Spleen (tissue), 7 donors: ENCODE measurements around the gene CARD16.

Experiments used
- CTCF ChIP-seq, 11 experiments: fragments of 200-600 bp in 7 of 11; fragments of 450-650 bp in 4 of 11; sonication (generic) in 4 of 11; IDR thresholded peaks in 8 of 11; conservative IDR thresholded peaks in 3 of 11; 1 replicate in 7 of 11; 2 replicates in 4 of 11; pipeline versions ENCODE4 v1.4.0 to v1.8.0; 2016 to 2021; ENCODE audit warnings: antibody characterized with exemption in 11 of 11, inconsistent platforms in 4 of 11, mild to moderate bottlenecking in 1 of 11
- POLR2A ChIP-seq, 3 donors: fragments of 450-650 bp; IDR thresholded peaks; one replicate each; pipeline ENCODE4 v1.5.1; 2017; ENCODE audit warnings: antibody characterized with exemption in 3 of 3, mild to moderate bottlenecking in 1 of 3
- POLR2AphosphoS5 ChIP-seq, 3 donors: sonication (generic); formaldehyde crosslinking; IDR thresholded peaks; one replicate each; pipeline ENCODE4 v1.5.1; 2017; ENCODE audit warnings: antibody characterized with exemption in 3 of 3
- donor health status: DM: no; HTN: no; CAD: no; lungs with moderate emphysema.
- donor health status: DM: no; HTN: no; CAD: no.
- donor health status: DM: no; HTN: no; CAD: no.

- no peak for TF ChIP-seq CTCF (IDR thresholded peaks at IDR 0.05 in 8 of 11, conservative IDR thresholded peaks at IDR 0.05 in 3 of 11)
- TF ChIP-seq POLR2AphosphoS5 (IDR thresholded peaks at IDR 0.05) = no peak
- no peak for TF ChIP-seq POLR2A (IDR thresholded peaks at IDR 0.05)
These were observed 7.4 kb upstream of the CARD16 start for GRCh38 chr11:105052487-105052886.
